ENCODE data around the gene AKR7A3.

DNA sequence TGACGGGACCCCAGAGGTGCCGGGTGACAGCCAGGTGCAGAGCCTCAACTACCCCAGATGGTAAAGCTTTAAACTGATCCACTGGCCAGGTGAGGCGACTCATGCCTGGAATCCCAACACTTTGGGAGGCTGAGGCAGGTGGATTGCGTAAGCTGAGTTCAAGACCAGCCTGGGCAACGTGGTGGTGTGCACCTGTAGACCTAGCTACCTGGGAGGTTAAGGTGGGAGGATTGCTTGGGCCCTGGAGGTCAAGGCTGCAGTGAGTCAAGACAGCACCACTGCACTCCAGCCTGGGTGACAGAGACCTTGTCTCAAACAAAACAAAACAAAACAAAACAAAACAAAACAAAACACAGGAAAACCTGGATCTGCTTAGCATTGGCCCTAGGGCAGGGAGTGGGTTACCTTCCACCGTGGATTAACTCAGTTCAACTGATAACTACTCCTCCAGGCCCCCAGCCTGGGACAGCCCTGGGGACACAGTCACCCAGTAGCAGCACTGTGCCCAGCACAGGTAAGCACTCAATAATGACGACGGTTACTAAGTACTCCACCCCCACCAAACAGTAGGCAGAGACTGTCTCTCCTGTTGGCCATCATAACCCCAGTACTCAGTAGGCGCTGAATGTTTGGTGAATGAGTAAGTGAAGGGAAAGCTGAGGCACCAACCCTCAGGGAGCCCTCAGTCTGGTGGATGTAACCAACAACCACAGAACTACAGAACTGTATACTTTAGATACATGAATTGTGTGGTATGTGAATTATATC, 45.2 kb upstream of the AKR7A3 start:
- TF ChIP-seq, protein P1, sequence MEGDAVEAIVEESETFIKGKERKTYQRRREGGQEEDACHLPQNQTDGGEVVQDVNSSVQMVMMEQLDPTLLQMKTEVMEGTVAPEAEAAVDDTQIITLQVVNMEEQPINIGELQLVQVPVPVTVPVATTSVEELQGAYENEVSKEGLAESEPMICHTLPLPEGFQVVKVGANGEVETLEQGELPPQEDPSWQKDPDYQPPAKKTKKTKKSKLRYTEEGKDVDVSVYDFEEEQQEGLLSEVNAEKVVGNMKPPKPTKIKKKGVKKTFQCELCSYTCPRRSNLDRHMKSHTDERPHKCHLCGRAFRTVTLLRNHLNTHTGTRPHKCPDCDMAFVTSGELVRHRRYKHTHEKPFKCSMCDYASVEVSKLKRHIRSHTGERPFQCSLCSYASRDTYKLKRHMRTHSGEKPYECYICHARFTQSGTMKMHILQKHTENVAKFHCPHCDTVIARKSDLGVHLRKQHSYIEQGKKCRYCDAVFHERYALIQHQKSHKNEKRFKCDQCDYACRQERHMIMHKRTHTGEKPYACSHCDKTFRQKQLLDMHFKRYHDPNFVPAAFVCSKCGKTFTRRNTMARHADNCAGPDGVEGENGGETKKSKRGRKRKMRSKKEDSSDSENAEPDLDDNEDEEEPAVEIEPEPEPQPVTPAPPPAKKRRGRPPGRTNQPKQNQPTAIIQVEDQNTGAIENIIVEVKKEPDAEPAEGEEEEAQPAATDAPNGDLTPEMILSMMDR (IDR thresholded peaks at IDR 0.05): no peak
- TF ChIP-seq ZFX (IDR thresholded peaks at IDR 0.05; ENCODE audit: borderline replicate concordance): no peak

All from 22Rv1 (cell line).